Measurements from ENCODE around the gene PSMD7.

DNA sequence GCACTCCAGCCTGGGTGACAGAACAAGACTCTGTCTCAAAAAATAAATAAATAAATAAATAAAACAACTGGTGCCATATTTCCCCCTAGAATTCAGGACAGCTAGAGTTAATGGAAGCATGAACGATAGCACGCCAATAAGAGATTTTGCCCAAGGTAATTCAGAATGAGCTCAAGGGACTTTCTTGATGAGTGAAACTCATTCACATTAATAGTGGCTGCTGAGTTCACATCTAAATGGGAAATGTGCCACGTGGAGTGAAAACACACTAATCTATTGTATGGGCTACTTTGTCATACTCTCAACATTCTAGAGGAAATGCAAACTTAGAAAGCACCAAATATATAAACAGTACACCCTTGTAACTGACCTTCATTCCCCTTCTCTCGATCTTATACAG lies 47.4 kb upstream of the PSMD7 start:
- TF ChIP-seq CTCF (conservative IDR thresholded peaks at IDR 0.05; ENCODE audit: low read depth, low read length) (no peak), SMC3 (IDR thresholded peaks at IDR 0.05; ENCODE audit: low read depth, low read length) (no peak), POLR2A (IDR thresholded peaks at IDR 0.05; ENCODE audit: low read depth, low read length) (no peak), BHLHE40 (IDR thresholded peaks at IDR 0.05; ENCODE audit: low read depth, low read length) (no peak), NFE2L2 (IDR thresholded peaks at IDR 0.05; ENCODE audit: low read depth, low read length) (no peak), FOS (IDR thresholded peaks at IDR 0.05; ENCODE audit: low read depth, low read length) (no peak)
